Activated naive CD4-positive, alpha-beta T cell treated with anti-CD3 and anti-CD28 coated beads, Interleukin-2, amount 50 U/mL, for 16 hours (primary cell): Measurements from ENCODE around the gene PKP2.

Experiments
- DNase-seq: peaks from one replicate; pipeline ENCODE4 v3.0.0-alpha.2; 2020

PKP2 gene

GRCh38 chr12:32804301-32804700, 92.3 kb downstream of the PKP2 start:
- no peak for DNase-seq

GRCh38 chr12:32801269-32801980, 95.2 kb downstream of the PKP2 start:
- no peak for DNase-seq

- DNase-seq, result no peak
These were observed 102.3 kb downstream of the PKP2 start for GRCh38 chr12:32794281-32794680.

- no peak for DNase-seq
These were observed 106.7 kb downstream of the PKP2 start for GRCh38 chr12:32789916-32790315.

- no peak for DNase-seq
These were observed 107.1 kb downstream of the PKP2 start for GRCh38 chr12:32789446-32789845.

- DNase-seq, result no peak
These were observed 108.2 kb downstream of the PKP2 start for GRCh38 chr12:32788405-32788804.

- no peak for DNase-seq
These were observed 111.0 kb downstream of the PKP2 start for GRCh38 chr12:32785557-32785956.

- no peak for DNase-seq
These were observed 113.5 kb downstream of the PKP2 start for GRCh38 chr12:32783029-32783428.

GRCh38 chr12:32780071-32780470, 116.5 kb downstream of the PKP2 start:
- no peak for DNase-seq

- DNase-seq, result no peak
These were observed 118.8 kb downstream of the PKP2 start for GRCh38 chr12:32777691-32778175.

GRCh38 chr12:32777159-32777558, 119.4 kb downstream of the PKP2 start:
- DNase-seq, result no peak

GRCh38 chr12:32776258-32776657, 120.3 kb downstream of the PKP2 start:
- no peak for DNase-seq

GRCh38 chr12:32773691-32774090, 122.9 kb downstream of the PKP2 start:
- DNase-seq, result no peak

GRCh38 chr12:32770141-32770540, 126.4 kb downstream of the PKP2 start:
- no peak for DNase-seq

- DNase-seq, result no peak
These were observed 128.1 kb downstream of the PKP2 start for GRCh38 chr12:32768518-32768917.

GRCh38 chr12:32765906-32766305, 130.7 kb downstream of the PKP2 start:
- DNase-seq, result no peak

- no peak for DNase-seq
These were observed 134.9 kb downstream of the PKP2 start for GRCh38 chr12:32761716-32762115.

- no peak for DNase-seq
These were observed 139.4 kb downstream of the PKP2 start for GRCh38 chr12:32757157-32757556.

- DNase-seq, result no peak
These were observed 140.0 kb downstream of the PKP2 start for GRCh38 chr12:32756476-32757066.

- peak; percentile 88 for DNase-seq
These were observed 140.7 kb downstream of the PKP2 start, which contains the start of gene YARS2 for GRCh38 chr12:32755654-32756475. TSS of gene YARS2 (minus strand) at chr12:32755897. CDS start at chr12:32755874, 23 bp downstream.

GRCh38 chr12:32755051-32755653, 141.4 kb downstream of the PKP2 start:
- DNase-seq, result peak; percentile 77

GRCh38 chr12:32754111-32754510, 142.5 kb downstream of the PKP2 start:
- no peak for DNase-seq

- no peak for DNase-seq
These were observed 143.0 kb downstream of the PKP2 start for GRCh38 chr12:32753605-32754004.
